ENCODE measurements around the gene TMEM81. TPM values are rescaled to one million over a fixed set of nuclear protein-coding genes. Genes with fewer than 3 reads are reported as not detected.

The TMEM81 gene
- polyA plus RNA-seq, 3 donors, result 0.17 to 1.5 (median 0.36) TPM

DNA sequence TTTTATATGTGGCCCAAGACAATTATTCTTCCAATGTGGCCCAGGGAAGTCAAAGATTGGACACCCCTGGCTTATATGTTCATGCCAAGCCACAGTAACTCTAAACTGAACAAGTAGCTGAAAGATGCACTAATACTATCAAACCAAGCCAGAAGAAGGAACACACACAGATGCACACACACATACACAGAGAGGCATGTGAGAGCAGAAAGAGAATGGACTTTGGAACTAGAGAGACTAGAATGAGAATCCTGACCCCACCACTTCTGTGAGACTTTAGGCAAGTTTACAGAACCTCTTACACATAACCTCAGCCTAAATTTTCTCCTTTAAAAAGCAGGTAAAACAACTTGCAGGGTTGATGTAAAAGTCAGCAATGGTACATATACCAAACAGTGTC lies 11.2 kb upstream of the TMEM81 start:
- Histone ChIP-seq H3K27me3 (ENCODE audit: control insufficient read depth in 2 of 2, insufficient read depth in 2 of 2, low read length in 2 of 2) (no peaks in the 10 kb centered on the region), H3K4me2 (replicated peaks; ENCODE audit: extremely low read depth, low read length, poor library complexity, severe bottlenecking) (no peak overlapping the region), H3K36me3 (replicated peaks in 1 of 2; ENCODE audit: control insufficient read depth in 1 of 2, insufficient read depth in 2 of 2, low read length in 2 of 2) (peaks cover 92 to 97% of the 10 kb centered on the region in 2 donors), H3K9ac (ENCODE audit: insufficient read depth, low read length, poor library complexity, severe bottlenecking) (no peak overlapping the region), H3K4me3 (replicated peaks in 1 of 3; ENCODE audit: low read depth in 2 of 3, low read length in 3 of 3) (no peak overlapping the region), H4K20me1 (ENCODE audit: insufficient read depth, low read length) (no peaks in the 10 kb centered on the region), H3K9me3 (replicated peaks in 1 of 2; ENCODE audit: control insufficient read depth in 1 of 2, insufficient read depth in 1 of 2, low read length in 2 of 2) (no peaks in the 10 kb centered on the region), H3K27ac (ENCODE audit: low read depth in 1 of 2, low read length in 2 of 2) (no peak overlapping the region), H3K4me1 (ENCODE audit: control insufficient read depth in 1 of 2, insufficient read depth in 2 of 2, low read length in 2 of 2) (no peaks in the 10 kb centered on the region), H3K79me2 (ENCODE audit: insufficient read depth, low read length) (no peaks in the 10 kb centered on the region), H2AFZ (ENCODE audit: insufficient read depth, low read depth, low read length, poor library complexity, severe bottlenecking) (no peak overlapping the region)
- Mint-ChIP-seq H3K27me3 (ENCODE audit: low read depth in 3 of 3) (no peaks in the 10 kb centered on the region), H3K4me3 (no peak overlapping the region), H3K4me1 (no peaks in the 10 kb centered on the region), H3K9me3 (peaks cover 0 to 1% (median 0%) of the 10 kb centered on the region in 7 donors), H3K36me3 (peaks cover 91 to 99% of the 10 kb centered on the region in 2 donors), H3K27ac (no peak overlapping the region)
- no peak for DNase-seq
- intact Hi-C loops (cut with micrococcal nuclease), result no loop called here
- TF ChIP-seq, protein P1, sequence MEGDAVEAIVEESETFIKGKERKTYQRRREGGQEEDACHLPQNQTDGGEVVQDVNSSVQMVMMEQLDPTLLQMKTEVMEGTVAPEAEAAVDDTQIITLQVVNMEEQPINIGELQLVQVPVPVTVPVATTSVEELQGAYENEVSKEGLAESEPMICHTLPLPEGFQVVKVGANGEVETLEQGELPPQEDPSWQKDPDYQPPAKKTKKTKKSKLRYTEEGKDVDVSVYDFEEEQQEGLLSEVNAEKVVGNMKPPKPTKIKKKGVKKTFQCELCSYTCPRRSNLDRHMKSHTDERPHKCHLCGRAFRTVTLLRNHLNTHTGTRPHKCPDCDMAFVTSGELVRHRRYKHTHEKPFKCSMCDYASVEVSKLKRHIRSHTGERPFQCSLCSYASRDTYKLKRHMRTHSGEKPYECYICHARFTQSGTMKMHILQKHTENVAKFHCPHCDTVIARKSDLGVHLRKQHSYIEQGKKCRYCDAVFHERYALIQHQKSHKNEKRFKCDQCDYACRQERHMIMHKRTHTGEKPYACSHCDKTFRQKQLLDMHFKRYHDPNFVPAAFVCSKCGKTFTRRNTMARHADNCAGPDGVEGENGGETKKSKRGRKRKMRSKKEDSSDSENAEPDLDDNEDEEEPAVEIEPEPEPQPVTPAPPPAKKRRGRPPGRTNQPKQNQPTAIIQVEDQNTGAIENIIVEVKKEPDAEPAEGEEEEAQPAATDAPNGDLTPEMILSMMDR (IDR thresholded peaks at IDR 0.05), result no peak

DNA sequence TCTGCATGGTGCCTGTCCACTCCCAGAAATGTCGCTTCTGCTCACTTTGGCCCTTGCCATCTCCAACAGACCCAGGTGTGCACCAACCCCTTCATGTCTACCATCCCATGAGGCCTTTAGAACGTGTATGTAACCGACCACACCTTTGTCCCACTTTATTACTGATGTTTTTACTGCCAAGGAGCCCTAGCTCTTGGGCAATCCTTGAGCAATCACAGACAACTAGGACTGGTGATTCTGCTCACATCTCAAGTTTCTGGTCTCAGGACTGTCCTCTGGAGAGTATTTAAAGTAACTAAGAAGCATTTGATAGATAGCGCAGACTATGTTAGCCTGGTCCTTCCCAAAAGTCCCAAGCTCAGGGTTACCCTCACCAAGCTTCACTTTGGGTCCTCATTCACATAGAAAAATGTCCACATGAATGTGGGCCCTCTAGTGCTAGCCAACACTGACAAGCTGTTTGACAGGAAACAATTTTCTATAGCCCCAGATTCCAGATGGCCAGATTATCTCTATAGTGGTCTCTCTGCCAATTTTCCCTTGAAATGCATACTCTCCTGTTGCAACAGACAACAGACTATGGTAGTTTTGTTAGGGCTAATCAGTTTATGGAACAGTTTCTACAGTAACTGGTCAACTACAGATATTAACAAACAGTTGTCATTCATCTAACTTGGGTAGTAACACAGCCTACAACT lies 6.9 kb upstream of the TMEM81 start:
- intact Hi-C loops (cut with micrococcal nuclease), result no loop called here
- Histone ChIP-seq H3K4me1 (ENCODE audit: control insufficient read depth in 1 of 2, insufficient read depth in 2 of 2, low read length in 2 of 2) (no peaks in the 10 kb centered on the region), H3K27me3 (ENCODE audit: control insufficient read depth in 2 of 2, insufficient read depth in 2 of 2, low read length in 2 of 2) (no peaks in the 10 kb centered on the region), H3K36me3 (replicated peaks in 1 of 2; ENCODE audit: control insufficient read depth in 1 of 2, insufficient read depth in 2 of 2, low read length in 2 of 2) (peaks cover 85 to 95% of the 10 kb centered on the region in 2 donors), H3K4me2 (replicated peaks; ENCODE audit: extremely low read depth, low read length, poor library complexity, severe bottlenecking) (no peak overlapping the region), H3K9ac (ENCODE audit: insufficient read depth, low read length, poor library complexity, severe bottlenecking) (no peak overlapping the region), H2AFZ (ENCODE audit: insufficient read depth, low read depth, low read length, poor library complexity, severe bottlenecking) (no peak overlapping the region), H3K9me3 (replicated peaks in 1 of 2; ENCODE audit: control insufficient read depth in 1 of 2, insufficient read depth in 1 of 2, low read length in 2 of 2) (no peaks in the 10 kb centered on the region), H4K20me1 (ENCODE audit: insufficient read depth, low read length) (no peaks in the 10 kb centered on the region), H3K79me2 (ENCODE audit: insufficient read depth, low read length) (no peaks in the 10 kb centered on the region), H3K27ac (ENCODE audit: low read depth in 1 of 2, low read length in 2 of 2) (no peak overlapping the region), H3K4me3 (replicated peaks in 1 of 3; ENCODE audit: low read depth in 2 of 3, low read length in 3 of 3) (no peak overlapping the region)
- no peak overlapping the region for H3K4me3 Mint-ChIP-seq
- H3K9me3 Mint-ChIP-seq, result peaks cover 0 to 1% (median 0%) of the 10 kb centered on the region in 7 donors
- H3K36me3 Mint-ChIP-seq, result peaks cover 86 to 95% of the 10 kb centered on the region in 2 donors
- no peaks in the 10 kb centered on the region for H3K27me3 Mint-ChIP-seq (ENCODE audit: low read depth in 3 of 3)
- 92% methylated on average over 4 of the region's 4 CpGs for WGBS (ENCODE audit: insufficient coverage)
- no peaks in the 10 kb centered on the region for H3K4me1 Mint-ChIP-seq
- TF ChIP-seq, protein P1 (IDR thresholded peaks at IDR 0.05), result no peak
- no peak overlapping the region for H3K27ac Mint-ChIP-seq
- DNase-seq, result no peak

Measured in CD14-positive monocyte (primary cell).